Adrenal gland (tissue), 12 donors: Measurements from ENCODE around the gene FOSL1. TPM values are rescaled to one million over a fixed set of nuclear protein-coding genes. Genes with fewer than 3 reads are reported as not detected.

ENCODE experiments used
- DNase-seq, 7 donors: peaks; one replicate each; pipeline ENCODE4 v3.0.0-alpha.2; 2019 to 2020
- H3K27ac ChIP-seq, 5 donors: fragments of 200-600 bp; sonication (generic) in 4 of 5; 1 replicate in 3 of 5; 2 replicates in 2 of 5; pipeline versions ENCODE4 v1.5.1 to v1.8.0; 2016 to 2020; ENCODE audit warnings: mild to moderate bottlenecking in 1 of 5
- H3K27me3 ChIP-seq: fragments of 200-600 bp; 2 replicates; pipeline ENCODE4 v1.8.0; 2021
- H3K36me3 ChIP-seq, 2 donors: fragments of 200-600 bp; replicated peaks in 1 of 2; 1 replicate in 1 of 2; 2 replicates in 1 of 2; pipeline versions ENCODE4 v1.5.1 to v1.8.0; 2018 to 2022
- H3K4me1 ChIP-seq, 2 donors: fragments of 200-600 bp; replicated peaks in 1 of 2; 1 replicate in 1 of 2; 2 replicates in 1 of 2; pipeline versions ENCODE4 v1.5.1 to v1.8.0; 2018 to 2021
- H3K4me3 ChIP-seq, 4 donors: fragments of 200-600 bp; sonication (generic) in 3 of 4; one replicate each; pipeline ENCODE4 v1.5.1; 2016 to 2018
- H3K9me3 ChIP-seq, 3 donors: fragments of 200-600 bp; sonication (generic) in 1 of 3; replicated peaks in 1 of 3; 1 replicate in 2 of 3; 2 replicates in 1 of 3; pipeline versions ENCODE4 v1.5.1 to v1.8.0; 2016 to 2021
- CTCF ChIP-seq, 6 experiments: fragments of 450-650 bp in 4 of 6; fragments of 200-600 bp in 2 of 6; sonication (generic) in 1 of 6; IDR thresholded peaks; 1 replicate in 5 of 6; 2 replicates in 1 of 6; pipeline versions ENCODE4 v1.5.1 to v1.8.0; 2016 to 2021; ENCODE audit warnings: antibody characterized with exemption in 6 of 6, mild to moderate bottlenecking in 2 of 6, moderate library complexity in 1 of 6
- POLR2A ChIP-seq, 2 donors: fragments of 450-650 bp; IDR thresholded peaks; one replicate each; pipeline ENCODE4 v1.6.1; 2017; ENCODE audit warnings: antibody characterized with exemption in 2 of 2, mild to moderate bottlenecking in 2 of 2, moderate library complexity in 1 of 2
- WGBS, 4 donors: extraction: QIAGEN DNeasy Blood & Tissue Kit in 2 of 4; methylation state at CpG; one replicate each; pipeline versions ENCODE4 v1.1.5 to v1.1.7; 2013 to 2017; 5-methylcytosine and 5-hydroxymethylcytosine counted together
- intact Hi-C, 2 donors: fragments of 100-400 bp; cut with DNase I; formaldehyde crosslinking; loops; one replicate each; pipeline versions ENCODE4 v1.14.1 to v1.15.0; 2022 to 2023
- polyA plus RNA-seq, 3 donors: library from polyadenylated mRNA; stranded (reverse); fragments of 200-250 nt in 2 of 3; fragments of 350-450 nt in 1 of 3; fragmentation: Illumina TruSeq in 1 of 3; extraction: RNeasy Lipid Tissue Mini Kit (QIAGEN cat#74804) in 1 of 3; gene quantifications; one replicate each; pipeline ENCODE4 v1.2.3, GENCODE V29; 2013 to 2014
- total RNA-seq, 9 donors: library from RNA; depleted of rRNA in 4 of 9; stranded (reverse); fragments of >200 nt in 4 of 9; fragments of 120-200 nt in 1 of 9; fragmentation: NEBNext Ultra II Directional in 1 of 9; extraction: Animal tissue kit (Norgen Biotek cat#: 25700) in 1 of 9; gene quantifications; one replicate each; pipeline versions ENCODE4 v1.1.0 to v1.2.4, GENCODE V29; 2013 to 2023
- donor health status: healthy with polysubstance abuse.
- donor health status: Bipolar disorder and iron deficiency.
- donor health status: DM: yes; HTN: yes; CAD: no.
- donor health status: DM: no; HTN: no; CAD: no.
- donor health status: DM: no; HTN: no; CAD: no.
- donor health status: DM: yes; HTN: yes; CAD: no.

Gene FOSL1
- total and polyA plus RNA-seq, 12 donors = 2.7 to 34.4 (median 5.4) TPM

- Histone ChIP-seq H3K27me3 (no peaks in the 10 kb centered on the region), H3K4me3 (no peak overlapping the region), H3K4me1 (peaks cover 4 to 11% of the 10 kb centered on the region in 2 donors), H3K9me3 (no peaks in the 10 kb centered on the region), H3K27ac (no peak overlapping the region), H3K36me3 (peaks cover 0 to 43% of the 10 kb centered on the region in 2 donors)
- no peak for DNase-seq
- 85 to 94% (median 89%) methylated on average over 8 to 13 of the region's 13 CpGs for WGBS, 4 donors
- TF ChIP-seq POLR2A (IDR thresholded peaks at IDR 0.05) = no peak
- TF ChIP-seq CTCF (IDR thresholded peaks at IDR 0.05) = no peak
- intact Hi-C loops = loop anchor here (5.0 kb wide), 2 partner anchors 79 to 99 kb away; partner anchors contain the start of gene SART1 (in 1 of the 2)
Observed at GRCh38 chr11:65883058-65883761, 17.0 kb downstream of the FOSL1 start.

GRCh38 chr11:65882120-65883057 lies 17.8 kb downstream of the FOSL1 start:
- intact Hi-C loops = loop anchor here (5.0 kb wide), 2 partner anchors 80 to 100 kb away; partner anchors contain the start of gene SART1 (in 1 of the 2)

GRCh38 chr11:65880844-65881421 lies 19.3 kb downstream of the FOSL1 start:
- Histone ChIP-seq H3K27me3 (no peaks in the 10 kb centered on the region), H3K4me3 (no peak overlapping the region), H3K4me1 (peaks cover 0 to 3% of the 10 kb centered on the region in 2 donors), H3K27ac (no peak overlapping the region), H3K9me3 (no peaks in the 10 kb centered on the region), H3K36me3 (peaks cover 0 to 32% of the 10 kb centered on the region in 2 donors)
- WGBS, 4 donors = 65 to 76% (median 68%) methylated on average over 4 to 7 of the region's 7 CpGs
- intact Hi-C loops = loop anchor here (5.0 kb wide), 2 partner anchors 81 to 101 kb away; partner anchors contain the start of gene SART1 (in 1 of the 2)
- TF ChIP-seq POLR2A (IDR thresholded peaks at IDR 0.05) (no peak), CTCF (IDR thresholded peaks at IDR 0.05) (no peak)
- no peak for DNase-seq

More at GRCh38 chr11:65882120-65883057, 17.8 kb downstream of the FOSL1 start:
- Histone ChIP-seq H3K4me3 (no peak overlapping the region), H3K9me3 (no peaks in the 10 kb centered on the region), H3K4me1 (peaks cover 0 to 5% of the 10 kb centered on the region in 2 donors), H3K36me3 (peaks cover 0 to 43% of the 10 kb centered on the region in 2 donors), H3K27ac (no peak overlapping the region), H3K27me3 (no peaks in the 10 kb centered on the region)
- DNase-seq = peak in 1 of 7 donors; percentile 7
- WGBS, 4 donors = 87 to 92% (median 91%) methylated on average over 23 to 30 of the region's 30 CpGs
- TF ChIP-seq POLR2A (IDR thresholded peaks at IDR 0.05) (no peak), CTCF (IDR thresholded peaks at IDR 0.05) (no peak)
